ENCODE data around the gene XNDC1N. TPM values are rescaled to one million over a fixed set of nuclear protein-coding genes. Genes with fewer than 3 reads are reported as not detected.
"Not testable (repeated sequence)": the region's sequence is repeated elsewhere in the genome, so short reads cannot be mapped to it uniquely, and the experiment has no call there.

Gene XNDC1N
- total RNA-seq, 1 donor from 2014 or later: 21.5 TPM

DNA sequence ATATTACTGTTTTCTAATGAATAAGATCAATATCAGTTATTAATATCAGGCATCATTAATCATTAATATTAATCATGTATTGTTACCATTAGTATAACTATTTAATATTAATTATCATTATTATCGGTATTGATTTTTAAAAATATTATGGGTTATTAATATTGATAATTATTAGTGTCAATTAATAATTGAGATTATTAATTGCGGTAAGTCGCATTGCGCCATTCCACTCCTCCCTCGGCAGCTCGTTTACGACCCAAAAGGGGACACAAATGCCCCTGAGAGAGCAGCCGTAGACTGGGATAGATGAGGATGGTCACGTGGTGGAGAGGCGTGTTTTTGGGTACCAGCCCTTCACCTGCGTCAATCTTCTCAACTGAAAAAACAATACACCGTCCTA is 42.6 kb downstream of the XNDC1N start:
- intact Hi-C loops (cut with micrococcal nuclease); H3K27me3 Mint-ChIP-seq (ENCODE audit: insufficient read depth); H3K4me3 Mint-ChIP-seq; H3K36me3 Mint-ChIP-seq (ENCODE audit: low read depth); H3K9me3 Mint-ChIP-seq; H3K27ac Mint-ChIP-seq; H3K4me1 Mint-ChIP-seq (ENCODE audit: low read depth); DNase-seq (ENCODE audit: low spot score): not testable (repeated sequence)

Other genes starting within 250 kb of the XNDC1N start
- gene DEFB108B, start 95.4 kb downstream of the XNDC1N start, total RNA-seq: not detected in 2 replicates
- not detected in 2 replicates for gene DEFB131B, start 50.1 kb downstream of the XNDC1N start, total RNA-seq
- gene RNF121, start 452 bp upstream of the XNDC1N start, total RNA-seq: 65.8 and 70.3 TPM in 2 replicates
- 15.6 and 18.5 TPM in 2 replicates for gene IL18BP, start 70.3 kb upstream of the XNDC1N start, total RNA-seq
- 141 and 150 TPM in 2 replicates for gene NUMA1, start 151.9 kb upstream of the XNDC1N start, total RNA-seq
- gene LRRC51, start 152.3 kb upstream of the XNDC1N start, total RNA-seq: 5.7 and 8.2 TPM in 2 replicates
- gene LAMTOR1, start 174.7 kb upstream of the XNDC1N start, total RNA-seq: 70.2 and 77.7 TPM in 2 replicates
- not detected in 2 replicates for gene TOMT, start 177.3 kb upstream of the XNDC1N start, total RNA-seq
- gene ANAPC15, start 184.1 kb upstream of the XNDC1N start, total RNA-seq: 49.4 and 51.9 TPM in 2 replicates
- gene FOLR3, start 207.1 kb upstream of the XNDC1N start, total RNA-seq: not detected in 2 replicates

Data from activated T-helper 1 cell treated with anti-CD3 and anti-CD28 coated beads, Interleukin-12 subunit alpha, Interleukin-12 subunit beta, Interleukin-2, Interleukin-4 antibody, amounts not matched to agents 30 ng/mL and 10 ng/mL and 1 ng/mL, durations not matched to agents 14 hours and 24 hours and 36 hours (primary cell).